B cell (primary cell): ENCODE data around the gene HS3ST3A1. TPM values are rescaled to one million over a fixed set of nuclear protein-coding genes. Genes with fewer than 3 reads are reported as not detected.

ENCODE experiments used
- ATAC-seq: fragments of 200-7000 bp; cut with Tn5 transposase; one replicate; pipeline ENCODE4 v1.10.0; 2021; ENCODE audit warnings: low read depth, mild to moderate bottlenecking, moderate number of reproducible peaks, moderate library complexity
- CTCF ChIA-PET: fragments of 350-600 bp; sonication (Branson Sonifier 250); formaldehyde crosslinking; loops from one replicate; lab custom pipeline; 2021; ENCODE audit warnings: antibody characterized with exemption, inconsistent platforms; lab: Charles Lee
- POLR2A ChIA-PET: fragments of 350-600 bp; sonication (Branson Sonifier 250); formaldehyde crosslinking; loops from one replicate; lab custom pipeline; 2021; ENCODE audit warnings: antibody characterized with exemption; lab: Charles Lee
- DNase-seq: peaks from one replicate; pipeline ENCODE4 v3.0.0; 2013
- H2AFZ ChIP-seq: 2 replicates; pipeline ENCODE4 v1.6.1; 2012; ENCODE audit warnings: mild to moderate bottlenecking, low read depth, low read length; ENCODE audit not compliant: insufficient read depth, poor library complexity, severe bottlenecking
- H3K27ac ChIP-seq, 2 donors: 1 replicate in 1 of 2; 2 replicates in 1 of 2; pipeline ENCODE4 v1.5.1; 2012 to 2013; ENCODE audit warnings: low read length in 2 of 2, mild to moderate bottlenecking in 2 of 2, moderate library complexity in 1 of 2
- H3K27me3 ChIP-seq, 4 experiments: fragments of 200-600 bp in 1 of 4; sonication (generic) in 1 of 4; replicated peaks in 1 of 4; 1 replicate in 2 of 4; 2 replicates in 2 of 4; pipeline versions ENCODE4 v1.6.1 to v1.7.0; 2013 to 2016; ENCODE audit warnings: low read length in 3 of 4, mild to moderate bottlenecking in 2 of 4, mixed read lengths in 1 of 4, moderate library complexity in 1 of 4; ENCODE audit not compliant: insufficient read depth in 4 of 4, control insufficient read depth in 3 of 4; ENCODE audit errors: control extremely low read depth in 1 of 4
- H3K36me3 ChIP-seq, 2 experiments: replicated peaks in 1 of 2; 1 replicate in 1 of 2; 2 replicates in 1 of 2; pipeline versions ENCODE4 v1.6.1 to v1.7.1; 2013; ENCODE audit warnings: low read length in 1 of 2; ENCODE audit not compliant: insufficient read depth in 2 of 2, control insufficient read depth in 1 of 2; ENCODE audit errors: control extremely low read depth in 1 of 2, extremely low read depth in 1 of 2
- H3K4me1 ChIP-seq, 2 donors: fragments of 200-600 bp in 1 of 2; sonication (generic) in 1 of 2; 1 replicate in 1 of 2; 2 replicates in 1 of 2; pipeline versions ENCODE4 v1.5.1 to v1.6.1; 2013 to 2017; ENCODE audit warnings: low read length in 2 of 2; ENCODE audit not compliant: control insufficient read depth in 2 of 2, insufficient read depth in 2 of 2
- H3K4me2 ChIP-seq: replicated peaks from 2 replicates; pipeline ENCODE3; 2012; ENCODE audit warnings: mild to moderate bottlenecking, low read depth, low read length; ENCODE audit not compliant: poor library complexity, severe bottlenecking
- H3K4me3 ChIP-seq, 5 experiments: fragments of 200-600 bp in 1 of 5; sonication (generic) in 1 of 5; 1 replicate in 3 of 5; 2 replicates in 2 of 5; pipeline versions ENCODE4 v1.5.1 to v1.7.0; 2011 to 2016; ENCODE audit warnings: low read length in 4 of 5, mild to moderate bottlenecking in 4 of 5, low read depth in 2 of 5, control low read depth in 1 of 5, moderate library complexity in 1 of 5; ENCODE audit not compliant: insufficient read depth in 1 of 5; ENCODE audit errors: control extremely low read depth in 1 of 5, extremely low read depth in 1 of 5
- H3K79me2 ChIP-seq: fragments of 200-600 bp; sonication (generic); one replicate; pipeline ENCODE4 v1.6.0; 2016; ENCODE audit warnings: low read length; ENCODE audit not compliant: control insufficient read depth, insufficient read depth
- H3K9ac ChIP-seq: fragments of 200-600 bp; sonication (generic); 2 replicates; pipeline ENCODE4 v1.6.1; 2017; ENCODE audit warnings: mild to moderate bottlenecking, low read length, moderate library complexity
- H3K9me3 ChIP-seq, 3 donors: one replicate each; pipeline versions ENCODE4 v1.6.1 to v1.7.1; 2013; ENCODE audit warnings: low read length in 2 of 3; ENCODE audit not compliant: control insufficient read depth in 2 of 3, insufficient read depth in 1 of 3; ENCODE audit errors: control extremely low read depth in 1 of 3
- H4K20me1 ChIP-seq: 2 replicates; pipeline ENCODE4 v1.6.0; 2012; ENCODE audit warnings: mild to moderate bottlenecking, low read length; ENCODE audit not compliant: insufficient read depth, control insufficient read depth, poor library complexity, severe bottlenecking
- H3K27ac Mint-ChIP-seq: one replicate; pipeline ENCODE4 v1.8.0; 2021; ENCODE audit warnings: mixed read lengths
- H3K27me3 Mint-ChIP-seq: one replicate; pipeline ENCODE4 v1.8.0; 2021; ENCODE audit warnings: mixed read lengths
- H3K4me1 Mint-ChIP-seq: one replicate; pipeline ENCODE4 v1.8.0; 2021; ENCODE audit warnings: mixed read lengths
- H3K4me3 Mint-ChIP-seq: one replicate; pipeline ENCODE4 v1.8.0; 2021; ENCODE audit warnings: mixed read lengths
- H3K9me3 Mint-ChIP-seq: one replicate; pipeline ENCODE4 v1.8.0; 2022; ENCODE audit warnings: mixed read lengths; ENCODE audit not compliant: insufficient read depth
- CTCF ChIP-seq: fragments of 200-600 bp; IDR thresholded peaks from one replicate; pipeline ENCODE4 v1.8.0; 2022; ENCODE audit warnings: antibody characterized with exemption, mild to moderate bottlenecking
- EZH2 ChIP-seq: IDR thresholded peaks from 2 replicates; pipeline ENCODE4 v1.6.1; 2012; ENCODE audit warnings: borderline replicate concordance, low read depth, mild to moderate bottlenecking, moderate library complexity, low read length; ENCODE audit not compliant: insufficient read depth, poor library complexity, severe bottlenecking
- WGBS: methylation state at CpG from one replicate; pipeline ENCODE4 v1.1.5; 2013; ENCODE audit warnings: missing lambda C conversion rate; ENCODE audit not compliant: insufficient coverage; 5-methylcytosine and 5-hydroxymethylcytosine counted together
- intact Hi-C: fragments of 100-400 bp; cut with micrococcal nuclease; formaldehyde crosslinking; loops from one replicate; pipeline ENCODE4 v1.10.0; 2022
- polyA plus RNA-seq: library from polyadenylated mRNA; depleted of rRNA; stranded (reverse); fragments of >200 nt; gene quantifications from 2 replicates; pipeline ENCODE4 v1.2.3, GENCODE V29; 2012
- small RNA-seq: library from RNA; depleted of rRNA; stranded (forward); fragments of <200 nt; gene quantifications from one replicate; pipeline ENCODE3, GENCODE V24; 2012; ENCODE audit warnings: low replicate concordance, low read depth; ENCODE audit not compliant: insufficient read length
- total RNA-seq, 2 donors: library from RNA; stranded (reverse); fragments of 120-200 nt in 1 of 2; gene quantifications; 1 replicate in 1 of 2; 2 replicates in 1 of 2; pipeline versions ENCODE4 v1.2.3 to v1.2.4, GENCODE V29; 2013 to 2022

The HS3ST3A1 gene
- total and polyA plus RNA-seq, 2 donors (not counting 1 experiment from before 2014, with no cell fraction given) = 0.17 to 0.75 TPM

GRCh38 chr17:13457783-13458182 lies 143.9 kb downstream of the HS3ST3A1 start:
- Mint-ChIP-seq H3K4me1 (no peaks in the 10 kb centered on the region), H3K27me3 (no peaks in the 10 kb centered on the region)

More at GRCh38 chr17:13457783-13458182, 143.9 kb downstream of the HS3ST3A1 start:
- no peak overlapping the region for H3K27ac ChIP-seq
- no peaks in the 10 kb centered on the region for H4K20me1 ChIP-seq
- H3K4me3 ChIP-seq = no peak overlapping the region
- POLR2A ChIA-PET = no interaction called here
- intact Hi-C loops = no loop called here
- TF ChIP-seq CTCF (no peak), EZH2 (no peak)
- CTCF ChIA-PET = no interaction called here
- no peak for DNase-seq
- no peak overlapping the region for H2AFZ ChIP-seq
- no peaks in the 10 kb centered on the region for H3K36me3 ChIP-seq
- no peaks in the 10 kb centered on the region for H3K9me3 Mint-ChIP-seq
- ATAC-seq = no peak
- H3K79me2 ChIP-seq = no peaks in the 10 kb centered on the region
- no peak overlapping the region for H3K9ac ChIP-seq
- no peak overlapping the region for H3K4me2 ChIP-seq
- H3K4me1 ChIP-seq = no peaks in the 10 kb centered on the region
- 50% methylated on average over 1 of the region's 3 CpGs for WGBS
- no peak overlapping the region for H3K4me3 Mint-ChIP-seq
- no peak overlapping the region for H3K27ac Mint-ChIP-seq
- no peaks in the 10 kb centered on the region for H3K27me3 ChIP-seq
- peaks cover 0 to 2% (median 0%) of the 10 kb centered on the region in 3 donors for H3K9me3 ChIP-seq

Small RNA genes lying within 50 kb of the gene (small RNA-seq; reads per million reads assigned to genes)
- not detected for gene MIR548H3
